WI38 (cell line): ENCODE results near the gene C3orf20.

Experiments used
- H3K4me3 ChIP-seq: 2 replicates; pipeline ENCODE4 v1.5.1; 2011; ENCODE audit warnings: low read depth, mild to moderate bottlenecking, control low read depth, low read length
- CTCF ChIP-seq: IDR thresholded peaks from 2 replicates; pipeline ENCODE4 v1.5.1; 2012; ENCODE audit warnings: low read depth, mild to moderate bottlenecking, control low read depth, low read length

The C3orf20 gene

GRCh38 chr3:14765576-14766427, 90.9 kb downstream of the C3orf20 start:
- H3K4me3 ChIP-seq, result no peak overlapping the region
- TF ChIP-seq CTCF, result no peak

- H3K4me3 ChIP-seq, result no peak overlapping the region
- no peak for TF ChIP-seq CTCF
Observed at GRCh38 chr3:14766428-14767244, 91.7 kb downstream of the C3orf20 start.

GRCh38 chr3:14767245-14768051, 92.5 kb downstream of the C3orf20 start:
- no peak overlapping the region for H3K4me3 ChIP-seq
- no peak for TF ChIP-seq CTCF

- H3K4me3 ChIP-seq, result no peak overlapping the region
- TF ChIP-seq CTCF, result no peak
Observed at GRCh38 chr3:14768182-14768790, 93.3 kb downstream of the C3orf20 start.

GRCh38 chr3:14768881-14769280, 93.9 kb downstream of the C3orf20 start:
- no peak for TF ChIP-seq CTCF
- H3K4me3 ChIP-seq, result no peak overlapping the region

GRCh38 chr3:14769544-14770325, 94.8 kb downstream of the C3orf20 start:
- no peak for TF ChIP-seq CTCF
- no peak overlapping the region for H3K4me3 ChIP-seq
